Activated naive CD8-positive, alpha-beta T cell (primary cell): ENCODE measurements around the gene MRPL27.
"Not testable (repeated sequence)": the region's sequence is repeated elsewhere in the genome, so short reads cannot be mapped to it uniquely, and the experiment has no call there.

Experiments
- H3K27ac Mint-ChIP-seq: one replicate; pipeline ENCODE4 v1.8.0; 2021; ENCODE audit warnings: mixed read lengths
- H3K27me3 Mint-ChIP-seq: one replicate; pipeline ENCODE4 v1.8.0; 2021; ENCODE audit warnings: mixed read lengths
- H3K36me3 Mint-ChIP-seq: one replicate; pipeline ENCODE4 v1.8.0; 2021; ENCODE audit warnings: mixed read lengths
- H3K4me1 Mint-ChIP-seq: one replicate; pipeline ENCODE4 v1.8.0; 2021; ENCODE audit warnings: low read depth, mixed read lengths
- H3K4me3 Mint-ChIP-seq: one replicate; pipeline ENCODE4 v1.8.0; 2021; ENCODE audit warnings: mild to moderate bottlenecking, mixed read lengths
- H3K9me3 Mint-ChIP-seq: one replicate; pipeline ENCODE4 v1.8.0; 2021; ENCODE audit warnings: low read depth, mixed read lengths

The MRPL27 gene

GRCh38 chr17:50347894-50348291 is 25.1 kb downstream of the MRPL27 start:
- Mint-ChIP-seq H3K9me3 (no peaks in the 10 kb centered on the region), H3K27me3 (no peaks in the 10 kb centered on the region), H3K4me1 (peaks cover 37% of the 10 kb centered on the region), H3K4me3 (peak overlapping the region; percentile 90), H3K36me3 (no peaks in the 10 kb centered on the region), H3K27ac (peak overlapping the region; percentile 77)

DNA sequence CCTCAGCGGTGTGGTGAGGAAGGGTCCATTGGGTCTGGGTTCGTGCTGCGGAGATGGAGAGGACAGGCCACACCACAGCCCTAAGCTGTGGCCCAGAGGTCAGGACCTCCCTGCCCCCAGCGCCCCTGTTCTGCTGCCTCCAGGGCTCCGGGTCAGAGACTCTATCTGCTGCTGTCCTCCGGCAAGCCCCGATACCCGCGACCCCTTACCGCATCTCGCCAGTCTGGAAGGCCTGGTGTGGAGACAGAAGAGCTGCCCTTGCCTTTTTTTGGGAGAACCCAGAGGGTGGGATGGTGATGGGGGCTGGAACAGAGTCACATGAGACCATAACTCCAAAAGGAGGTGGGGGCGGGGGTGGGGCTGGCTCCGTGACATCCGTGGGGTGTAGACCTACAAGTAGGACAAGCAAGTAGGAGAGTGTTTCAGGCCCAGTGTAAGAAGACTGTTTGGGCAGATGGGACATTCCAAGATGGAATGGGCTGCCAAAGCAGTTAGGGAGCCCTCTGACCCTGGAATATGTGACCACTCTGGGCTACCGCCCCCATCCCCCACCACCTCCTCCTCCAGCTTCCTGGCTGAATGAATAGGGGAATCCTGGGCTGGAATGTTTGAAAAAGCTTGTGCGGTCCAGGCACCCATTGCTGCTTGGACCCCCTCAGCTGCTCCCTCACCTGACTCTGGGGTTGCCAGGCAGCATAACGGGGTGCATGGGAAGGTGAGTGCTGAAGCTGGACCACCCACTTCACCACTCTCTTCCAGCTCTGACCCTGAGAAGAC is 25.7 kb downstream of the MRPL27 start:
- Mint-ChIP-seq H3K36me3 (no peaks in the 10 kb centered on the region), H3K27ac (peak overlapping the region; percentile 77), H3K4me3 (peak overlapping the region; percentile 90), H3K9me3 (no peaks in the 10 kb centered on the region), H3K27me3 (no peaks in the 10 kb centered on the region), H3K4me1 (peaks cover 37% of the 10 kb centered on the region)

- Mint-ChIP-seq H3K36me3 (no peaks in the 10 kb centered on the region), H3K27ac (peak overlapping the region; percentile 70), H3K4me3 (peak overlapping the region; percentile 90), H3K4me1 (peaks cover 34% of the 10 kb centered on the region), H3K9me3 (no peaks in the 10 kb centered on the region), H3K27me3 (no peaks in the 10 kb centered on the region)
Observed at GRCh38 chr17:50346313-50347116, 26.5 kb downstream of the MRPL27 start.

DNA sequence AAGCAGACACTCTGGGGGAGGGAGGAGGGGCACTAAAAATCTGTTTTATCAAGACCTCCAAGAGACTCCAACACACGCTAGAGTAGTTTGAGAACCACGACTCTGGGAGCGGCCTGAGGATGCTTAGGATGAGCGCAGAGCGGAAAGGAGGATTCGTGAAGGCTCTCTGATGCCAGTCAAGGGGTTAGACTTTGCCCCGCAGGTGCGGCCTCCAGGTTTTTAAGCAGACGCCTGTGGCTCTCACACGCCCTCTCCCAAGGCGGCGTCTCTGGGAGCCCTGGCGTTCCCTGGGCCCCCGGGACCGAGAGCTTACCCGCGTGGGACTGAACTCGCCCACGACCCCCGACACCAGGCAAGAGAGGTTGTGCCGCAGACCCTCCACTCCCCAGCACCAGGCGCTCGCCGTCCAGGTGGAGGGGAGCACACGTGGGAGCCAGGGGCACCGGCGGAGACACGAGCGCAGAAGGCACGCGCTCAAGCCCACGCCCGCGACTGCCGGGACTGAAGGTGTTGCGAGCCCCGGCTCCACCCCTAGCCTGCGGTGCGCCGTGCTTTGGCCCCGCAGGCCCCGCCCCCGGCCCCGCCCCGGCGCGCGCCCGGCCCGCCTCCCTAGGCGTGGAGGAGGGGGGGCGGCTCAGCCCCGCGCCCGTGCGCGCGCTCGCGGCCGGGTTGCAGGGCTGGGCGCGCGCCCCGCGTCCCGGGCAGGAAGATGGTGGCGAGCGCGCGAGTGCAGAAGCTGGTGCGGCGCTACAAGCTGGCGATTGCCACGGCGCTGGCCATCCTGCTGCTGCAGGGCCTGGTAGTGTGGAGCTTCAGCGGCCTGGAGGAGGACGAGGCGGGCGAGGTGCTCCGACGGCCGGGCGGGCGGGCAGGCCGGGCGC is 27.3 kb downstream of the MRPL27 start, which contains the start of gene XYLT2:
TSS of gene XYLT2 (plus strand) at position 695 of the 881 bp plus-strand sequence. CDS start at position 710, 15 bp downstream.
- Mint-ChIP-seq H3K9me3 (no peaks in the 10 kb centered on the region), H3K4me3 (peak within 1 kb of the TSS; percentile 90), H3K36me3 (no peaks in the 10 kb centered on the region), H3K4me1 (peaks cover 31% of the 10 kb centered on the region), H3K27ac (peak within 1 kb of the TSS; percentile 89), H3K27me3 (no peaks in the 10 kb centered on the region)

GRCh38 chr17:50344731-50345365 is 28.1 kb downstream of the MRPL27 start:
- H3K4me3 Mint-ChIP-seq: peak overlapping the region; percentile 80
- no peaks in the 10 kb centered on the region for H3K36me3 Mint-ChIP-seq
- no peaks in the 10 kb centered on the region for H3K9me3 Mint-ChIP-seq
- no peaks in the 10 kb centered on the region for H3K27me3 Mint-ChIP-seq
- peak overlapping the region; percentile 86 for H3K27ac Mint-ChIP-seq
- H3K4me1 Mint-ChIP-seq: peaks cover 28% of the 10 kb centered on the region

- Mint-ChIP-seq H3K4me1 (no peaks in the 10 kb centered on the region), H3K9me3 (peaks cover 3% of the 10 kb centered on the region), H3K36me3 (peaks cover 8% of the 10 kb centered on the region), H3K4me3 (no peak overlapping the region), H3K27me3 (no peaks in the 10 kb centered on the region), H3K27ac (no peak overlapping the region)
Observed at GRCh38 chr17:50339381-50339780, 33.6 kb downstream of the MRPL27 start.

DNA sequence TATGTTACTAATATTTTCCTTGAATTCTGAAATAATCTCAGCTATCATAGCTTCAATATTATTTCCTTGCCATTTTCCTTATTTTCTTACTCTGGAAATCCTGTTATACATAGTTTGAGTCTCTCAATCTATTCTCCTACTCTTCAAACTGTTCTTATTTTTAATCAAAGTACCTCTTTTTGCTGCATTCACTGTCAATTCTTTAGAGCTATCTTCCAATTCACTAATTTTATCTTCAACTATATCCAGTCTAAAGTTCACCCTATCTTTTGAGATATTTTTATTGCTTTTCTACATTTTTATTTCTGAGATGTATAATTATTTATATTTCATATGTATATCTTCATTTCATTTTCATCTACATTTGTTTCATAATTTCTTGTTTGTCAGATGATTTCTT is 34.3 kb downstream of the MRPL27 start:
- peaks cover 3% of the 10 kb centered on the region for H3K9me3 Mint-ChIP-seq
- H3K27ac Mint-ChIP-seq: no peak overlapping the region
- H3K27me3 Mint-ChIP-seq: no peaks in the 10 kb centered on the region
- H3K36me3 Mint-ChIP-seq: peaks cover 8% of the 10 kb centered on the region
- H3K4me1 Mint-ChIP-seq: peaks cover 3% of the 10 kb centered on the region
- H3K4me3 Mint-ChIP-seq: no peak overlapping the region

GRCh38 chr17:50337956-50338355 is 35.0 kb downstream of the MRPL27 start:
- peaks cover 3% of the 10 kb centered on the region for H3K9me3 Mint-ChIP-seq
- peaks cover 6% of the 10 kb centered on the region for H3K4me1 Mint-ChIP-seq
- no peaks in the 10 kb centered on the region for H3K27me3 Mint-ChIP-seq
- H3K36me3 Mint-ChIP-seq: peaks cover 8% of the 10 kb centered on the region
- H3K27ac Mint-ChIP-seq: no peak overlapping the region
- no peak overlapping the region for H3K4me3 Mint-ChIP-seq

DNA sequence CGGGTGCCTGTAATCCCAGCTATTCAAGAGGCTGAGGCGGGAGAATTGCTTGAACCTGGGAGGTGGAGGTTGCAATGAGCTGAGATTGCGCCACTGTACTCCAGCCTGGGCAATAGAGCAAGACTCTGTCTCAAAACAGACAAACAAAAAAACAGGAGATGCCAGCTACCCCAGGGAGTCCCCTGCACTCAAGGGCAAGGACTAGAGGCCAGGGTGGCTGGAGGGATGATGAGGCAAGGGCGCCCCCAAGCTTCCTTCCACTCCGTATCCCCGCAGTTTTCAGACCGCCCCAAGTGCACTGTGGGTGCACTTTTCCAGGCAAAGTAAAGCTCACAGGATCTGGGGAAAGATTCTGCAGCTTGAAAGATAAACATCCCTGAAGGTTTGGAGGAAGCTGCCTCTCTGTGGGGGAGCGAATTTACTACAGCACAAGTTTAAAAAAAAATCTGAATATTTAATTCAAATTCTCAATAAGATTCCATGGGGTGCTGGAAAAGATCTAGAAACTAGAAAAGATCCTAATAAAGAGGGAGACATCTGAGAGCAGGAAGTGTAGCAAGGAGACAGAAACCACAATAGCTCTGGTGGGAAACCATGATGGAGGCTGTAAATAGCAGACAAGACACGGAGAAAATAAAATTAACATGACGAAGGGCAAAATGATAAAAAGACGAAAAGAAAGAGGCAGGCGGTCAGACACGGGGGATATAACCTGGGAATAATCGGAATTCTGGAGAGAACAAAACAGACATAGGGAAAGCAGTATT is 39.5 kb downstream of the MRPL27 start:
- H3K27me3 Mint-ChIP-seq, H3K36me3 Mint-ChIP-seq, H3K27ac Mint-ChIP-seq, H3K4me1 Mint-ChIP-seq, H3K9me3 Mint-ChIP-seq: not testable (repeated sequence)
- H3K4me3 Mint-ChIP-seq: peak overlapping the region; percentile 58

- Mint-ChIP-seq H3K36me3 (no peaks in the 10 kb centered on the region), H3K27ac (no peak overlapping the region), H3K27me3 (peaks cover 1% of the 10 kb centered on the region), H3K9me3 (no peaks in the 10 kb centered on the region), H3K4me1 (peaks cover 7% of the 10 kb centered on the region), H3K4me3 (no peak overlapping the region)
Observed at GRCh38 chr17:50332196-50332595, 40.8 kb downstream of the MRPL27 start.

DNA sequence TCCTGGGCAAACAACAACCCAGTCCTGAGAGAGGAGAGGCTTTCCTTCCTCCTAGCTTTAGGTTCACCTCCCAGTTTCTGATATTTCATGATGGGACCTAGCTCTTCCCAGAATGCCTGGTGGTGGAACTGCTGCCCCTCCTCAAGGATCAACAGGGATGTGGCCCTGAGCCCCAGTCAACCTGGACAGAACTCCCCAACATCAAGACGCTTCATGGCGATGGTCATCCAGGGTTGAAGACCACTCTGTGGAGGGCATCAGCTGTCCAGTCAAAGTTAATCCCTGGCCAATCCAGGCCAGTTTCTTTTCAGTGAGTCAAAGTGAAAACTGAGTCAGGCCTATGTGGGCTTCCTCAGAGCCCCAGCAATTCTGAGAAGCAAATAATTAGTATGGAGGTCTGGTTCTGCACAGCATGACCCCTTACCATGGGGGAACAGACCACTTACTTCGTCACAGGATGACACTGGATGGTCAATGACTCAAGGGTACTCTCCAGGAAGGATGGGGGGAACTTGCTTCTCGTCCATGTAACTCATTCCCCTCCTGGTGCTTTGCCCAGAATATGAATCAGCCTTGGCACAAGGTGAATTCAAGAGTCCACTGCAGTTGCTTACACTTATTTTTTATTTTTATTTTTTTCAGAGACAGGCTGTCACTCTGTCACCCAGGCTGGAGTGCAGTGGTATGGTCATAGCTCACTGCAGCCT is 41.7 kb downstream of the MRPL27 start:
- no peak overlapping the region for H3K4me3 Mint-ChIP-seq
- H3K27ac Mint-ChIP-seq: no peak overlapping the region
- H3K27me3 Mint-ChIP-seq: peaks cover 1% of the 10 kb centered on the region
- peaks cover 7% of the 10 kb centered on the region for H3K4me1 Mint-ChIP-seq
- H3K9me3 Mint-ChIP-seq: no peaks in the 10 kb centered on the region
- H3K36me3 Mint-ChIP-seq: no peaks in the 10 kb centered on the region

GRCh38 chr17:50330151-50330775 is 42.7 kb downstream of the MRPL27 start:
- Mint-ChIP-seq H3K4me3 (no peak overlapping the region), H3K9me3 (no peaks in the 10 kb centered on the region), H3K27ac (no peak overlapping the region), H3K36me3 (no peaks in the 10 kb centered on the region), H3K27me3 (peaks cover 1% of the 10 kb centered on the region), H3K4me1 (peaks cover 7% of the 10 kb centered on the region)

GRCh38 chr17:50329716-50330115 is 43.3 kb downstream of the MRPL27 start:
- Mint-ChIP-seq H3K4me3 (no peak overlapping the region), H3K27me3 (peaks cover 1% of the 10 kb centered on the region), H3K9me3 (no peaks in the 10 kb centered on the region), H3K36me3 (no peaks in the 10 kb centered on the region), H3K4me1 (peaks cover 7% of the 10 kb centered on the region), H3K27ac (no peak overlapping the region)
